Stimulated activated naive CD8-positive, alpha-beta T cell treated with anti-CD3 and anti-CD28 coated beads, Interleukin-15, amount 100 ng/mL, for 72 hours (primary cell): ENCODE measurements around the gene DNMT3A.
A peak's percentile ranks its signal among the peaks of the same experiment; 100 is the strongest.

Experiments used
- ATAC-seq: fragments of 150-1000 bp; cut with Tn5 transposase; 2 replicates; pipeline ENCODE4 v1.10.0; 2021; ENCODE audit warnings: mild to moderate bottlenecking, moderate library complexity
- DNase-seq, 2 donors: peaks; one replicate each; pipeline ENCODE4 v3.0.0; 2021 to 2022
- H3K27ac Mint-ChIP-seq, 2 donors: one replicate each; pipeline ENCODE4 v1.8.0; 2022; ENCODE audit warnings: mild to moderate bottlenecking in 2 of 2, mixed read lengths in 2 of 2, moderate library complexity in 2 of 2
- H3K27me3 Mint-ChIP-seq: one replicate; pipeline ENCODE4 v1.8.0; 2022; ENCODE audit warnings: mixed read lengths
- H3K4me1 Mint-ChIP-seq: one replicate; pipeline ENCODE4 v1.8.0; 2022; ENCODE audit warnings: mild to moderate bottlenecking, mixed read lengths
- H3K4me3 Mint-ChIP-seq, 2 donors: one replicate each; pipeline ENCODE4 v1.8.0; 2022; ENCODE audit warnings: mild to moderate bottlenecking in 2 of 2, mixed read lengths in 2 of 2, moderate library complexity in 1 of 2
- H3K9me3 Mint-ChIP-seq, 2 donors: one replicate each; pipeline ENCODE4 v1.8.0; 2022; ENCODE audit warnings: mixed read lengths in 2 of 2

The DNMT3A gene

GRCh38 chr2:25328152-25329085 lies 13.3 kb downstream of the DNMT3A start:
- H3K27ac Mint-ChIP-seq = no peak overlapping the region
- H3K27me3 Mint-ChIP-seq = no peaks in the 10 kb centered on the region
- H3K4me3 Mint-ChIP-seq = no peak overlapping the region
- ATAC-seq (no peak), DNase-seq (no peak)
- H3K9me3 Mint-ChIP-seq = peaks cover 13 to 28% of the 10 kb centered on the region in 2 donors
- peaks cover 76% of the 10 kb centered on the region for H3K4me1 Mint-ChIP-seq

GRCh38 chr2:25326326-25327013 lies 15.3 kb downstream of the DNMT3A start:
- no peak overlapping the region for H3K27ac Mint-ChIP-seq
- H3K9me3 Mint-ChIP-seq = peaks cover 13 to 28% of the 10 kb centered on the region in 2 donors
- H3K4me3 Mint-ChIP-seq = no peak overlapping the region
- H3K4me1 Mint-ChIP-seq = peaks cover 76% of the 10 kb centered on the region
- H3K27me3 Mint-ChIP-seq = no peaks in the 10 kb centered on the region
- no peak for ATAC-seq
- no peak for DNase-seq

- H3K27ac Mint-ChIP-seq = no peak overlapping the region
- DNase-seq (no peak), ATAC-seq (peak; percentile 42)
- no peak overlapping the region for H3K4me3 Mint-ChIP-seq
- no peaks in the 10 kb centered on the region for H3K27me3 Mint-ChIP-seq
- H3K4me1 Mint-ChIP-seq = peaks cover 75% of the 10 kb centered on the region
- peaks cover 13 to 28% of the 10 kb centered on the region in 2 donors for H3K9me3 Mint-ChIP-seq
Observed at GRCh38 chr2:25324905-25325592, 16.7 kb downstream of the DNMT3A start.

GRCh38 chr2:25324251-25324650 lies 17.5 kb downstream of the DNMT3A start:
- Mint-ChIP-seq H3K4me1 (peaks cover 75% of the 10 kb centered on the region), H3K4me3 (peak overlapping the region in 1 of 2 donors; percentile 80), H3K9me3 (peaks cover 13 to 28% of the 10 kb centered on the region in 2 donors), H3K27ac (no peak overlapping the region), H3K27me3 (no peaks in the 10 kb centered on the region)
- DNase-seq (no peak), ATAC-seq (no peak)

GRCh38 chr2:25323610-25324189 lies 18.0 kb downstream of the DNMT3A start:
- peak overlapping the region; percentile 80 to 81 for H3K4me3 Mint-ChIP-seq
- DNase-seq (no peak), ATAC-seq (no peak)
- peak overlapping the region; percentile 23 to 93 for H3K27ac Mint-ChIP-seq
- H3K9me3 Mint-ChIP-seq = peaks cover 13 to 28% of the 10 kb centered on the region in 2 donors
- H3K4me1 Mint-ChIP-seq = peaks cover 77% of the 10 kb centered on the region
- H3K27me3 Mint-ChIP-seq = no peaks in the 10 kb centered on the region

GRCh38 chr2:25323042-25323514 lies 18.6 kb downstream of the DNMT3A start:
- H3K27ac Mint-ChIP-seq = peak overlapping the region; percentile 23 to 93
- H3K4me3 Mint-ChIP-seq = peak overlapping the region; percentile 80 to 81
- peak in 1 of 2 donors; percentile 58 for DNase-seq
- peaks cover 72% of the 10 kb centered on the region for H3K4me1 Mint-ChIP-seq
- ATAC-seq = peak; percentile 90
- H3K27me3 Mint-ChIP-seq = no peaks in the 10 kb centered on the region
- H3K9me3 Mint-ChIP-seq = peaks cover 13 to 25% of the 10 kb centered on the region in 2 donors

GRCh38 chr2:25322312-25322711 lies 19.4 kb downstream of the DNMT3A start:
- H3K9me3 Mint-ChIP-seq = peaks cover 7 to 18% of the 10 kb centered on the region in 2 donors
- H3K27me3 Mint-ChIP-seq = no peaks in the 10 kb centered on the region
- H3K4me3 Mint-ChIP-seq = peak overlapping the region; percentile 80 to 81
- peaks cover 72% of the 10 kb centered on the region for H3K4me1 Mint-ChIP-seq
- DNase-seq = no peak
- peak overlapping the region; percentile 72 to 93 for H3K27ac Mint-ChIP-seq
- peak; percentile 48 for ATAC-seq

- Mint-ChIP-seq H3K27me3 (no peaks in the 10 kb centered on the region), H3K27ac (peak overlapping the region in 1 of 2 donors; percentile 61), H3K4me3 (peak overlapping the region in 1 of 2 donors; percentile 35), H3K9me3 (no peaks in the 10 kb centered on the region), H3K4me1 (peaks cover 85% of the 10 kb centered on the region)
- DNase-seq (no peak), ATAC-seq (no peak)
Observed at GRCh38 chr2:25320077-25320476, 21.6 kb downstream of the DNMT3A start.

GRCh38 chr2:25316101-25316500 lies 25.6 kb downstream of the DNMT3A start:
- H3K4me1 Mint-ChIP-seq = peaks cover 85% of the 10 kb centered on the region
- no peaks in the 10 kb centered on the region for H3K9me3 Mint-ChIP-seq
- DNase-seq = no peak
- ATAC-seq = no peak
- peak overlapping the region; percentile 97 to 99 for H3K27ac Mint-ChIP-seq
- H3K27me3 Mint-ChIP-seq = no peaks in the 10 kb centered on the region
- peak overlapping the region in 1 of 2 donors; percentile 93 for H3K4me3 Mint-ChIP-seq

- no peak for DNase-seq
- ATAC-seq = no peak
- Mint-ChIP-seq H3K4me1 (peaks cover 86% of the 10 kb centered on the region), H3K27ac (peak overlapping the region; percentile 97 to 99), H3K4me3 (peak overlapping the region; percentile 26 to 93), H3K27me3 (no peaks in the 10 kb centered on the region), H3K9me3 (no peaks in the 10 kb centered on the region)
Observed at GRCh38 chr2:25315316-25315680, 26.4 kb downstream of the DNMT3A start.

GRCh38 chr2:25314514-25315315 lies 27.0 kb downstream of the DNMT3A start:
- Mint-ChIP-seq H3K4me1 (peaks cover 86% of the 10 kb centered on the region), H3K9me3 (no peaks in the 10 kb centered on the region), H3K27me3 (no peaks in the 10 kb centered on the region), H3K4me3 (peak overlapping the region; percentile 91 to 93), H3K27ac (peak overlapping the region; percentile 97 to 99)
- DNase-seq = peak; percentile 76 to 93
- peak; percentile 93 for ATAC-seq

- Mint-ChIP-seq H3K27me3 (no peaks in the 10 kb centered on the region), H3K9me3 (no peaks in the 10 kb centered on the region), H3K27ac (peak overlapping the region; percentile 97 to 99), H3K4me3 (peak overlapping the region; percentile 91 to 93), H3K4me1 (peaks cover 87% of the 10 kb centered on the region)
- peak; percentile 78 for ATAC-seq
- no peak for DNase-seq
Observed at GRCh38 chr2:25313711-25314513, 27.8 kb downstream of the DNMT3A start.

GRCh38 chr2:25312958-25313710 lies 28.6 kb downstream of the DNMT3A start:
- peak; percentile 11 for ATAC-seq
- DNase-seq = no peak
- peak overlapping the region; percentile 27 to 97 for H3K27ac Mint-ChIP-seq
- no peaks in the 10 kb centered on the region for H3K9me3 Mint-ChIP-seq
- peak overlapping the region; percentile 91 to 93 for H3K4me3 Mint-ChIP-seq
- no peaks in the 10 kb centered on the region for H3K27me3 Mint-ChIP-seq
- H3K4me1 Mint-ChIP-seq = peaks cover 95% of the 10 kb centered on the region
